MM.1S (cell line): ENCODE results near the gene KDM4B.

ENCODE experiments used
- DNase-seq: peaks from one replicate; pipeline ENCODE4 v3.0.0-alpha.2; 2015
- H2AFZ ChIP-seq: fragments of 300-600 bp; sonication (generic); 2 replicates; pipeline ENCODE4 v1.6.0; 2016; ENCODE audit warnings: antibody characterized with exemption, low read length
- H3F3A ChIP-seq: fragments of 300-600 bp; sonication (generic); 2 replicates; pipeline ENCODE4 v1.6.1; 2016; ENCODE audit warnings: mild to moderate bottlenecking, antibody characterized with exemption, low read length, moderate library complexity, mixed read lengths; ENCODE audit not compliant: insufficient read depth
- H3K27ac ChIP-seq: fragments of 300-600 bp; sonication (generic); 2 replicates; pipeline ENCODE4 v1.5.1; 2016; ENCODE audit warnings: mild to moderate bottlenecking, low read length
- H3K27me3 ChIP-seq: fragments of 300-600 bp; sonication (generic); replicated peaks from 2 replicates; pipeline ENCODE4 v1.6.0; 2016; ENCODE audit warnings: low read length; ENCODE audit not compliant: insufficient read depth
- H3K36me3 ChIP-seq: fragments of 300-600 bp; sonication (generic); replicated peaks from 2 replicates; pipeline ENCODE4 v1.6.1; 2016; ENCODE audit warnings: mild to moderate bottlenecking, low read length, mixed read lengths; ENCODE audit not compliant: insufficient read depth
- H3K4me1 ChIP-seq: fragments of 300-600 bp; sonication (generic); 2 replicates; pipeline ENCODE4 v1.6.1; 2016; ENCODE audit warnings: low read length, mixed read lengths
- H3K4me2 ChIP-seq: fragments of 300-600 bp; sonication (generic); 2 replicates; pipeline ENCODE4 v1.6.0; 2016; ENCODE audit warnings: low read depth, low read length
- H3K4me3 ChIP-seq: fragments of 300-600 bp; sonication (generic); 2 replicates; pipeline ENCODE4 v1.5.1; 2016; ENCODE audit warnings: low read length, mixed read lengths
- H3K79me2 ChIP-seq: fragments of 300-600 bp; sonication (generic); 2 replicates; pipeline ENCODE4 v1.6.1; 2016; ENCODE audit warnings: mixed run types, low read length, mixed read lengths
- H3K9ac ChIP-seq: fragments of 300-600 bp; sonication (generic); 2 replicates; pipeline ENCODE4 v1.6.1; 2016; ENCODE audit warnings: low read length, mixed read lengths
- H3K9me2 ChIP-seq: fragments of 300-600 bp; sonication (generic); replicated peaks from 2 replicates; pipeline ENCODE4 v1.6.1; 2016; ENCODE audit warnings: mild to moderate bottlenecking, low read length, mixed read lengths; ENCODE audit not compliant: insufficient read depth
- H3K9me3 ChIP-seq: fragments of 300-600 bp; sonication (generic); replicated peaks from 2 replicates; pipeline ENCODE4 v1.6.1; 2016; ENCODE audit warnings: mild to moderate bottlenecking, low read length, mixed read lengths; ENCODE audit not compliant: insufficient read depth
- H4K20me1 ChIP-seq: fragments of 300-600 bp; sonication (generic); 2 replicates; pipeline ENCODE4 v1.6.1; 2016; ENCODE audit warnings: mild to moderate bottlenecking, low read length, moderate library complexity, mixed read lengths; ENCODE audit not compliant: insufficient read depth
- CTCF ChIP-seq: fragments of 300-600 bp; sonication (generic); IDR thresholded peaks from 2 replicates; pipeline ENCODE4 v1.5.1; 2016; ENCODE audit warnings: antibody characterized with exemption, low read length, mixed read lengths
- EZH2 ChIP-seq: fragments of 300-600 bp; sonication (generic); optimal IDR thresholded peaks from 2 replicates; pipeline ENCODE3; 2017; ENCODE audit warnings: low read depth, mild to moderate bottlenecking, antibody characterized with exemption, low read length, mixed read lengths
- EZH2phosphoT487 ChIP-seq: fragments of 300-600 bp; sonication (generic); IDR thresholded peaks from 2 replicates; pipeline ENCODE4 v1.6.1; 2018; ENCODE audit warnings: antibody characterized with exemption, low read length

KDM4B gene

GRCh38 chr19:4968462-4969291 lies at the start of gene KDM4B:
TSS of gene KDM4B (plus strand) at chr19:4969113. CDS start at chr19:5032891, 63,778 bp downstream.
- Histone ChIP-seq H3K4me1 (peaks cover 4% of the 10 kb centered on the region; the same call in 1 of the 2 replicates), H3K4me3 (peak within 1 kb of the TSS; percentile 68), H4K20me1 (peaks cover 22% of the 10 kb centered on the region), H3K27me3 (no peaks in the 10 kb centered on the region), H3K9ac (peak within 1 kb of the TSS; percentile 67; the same call in 1 of the 2 replicates), H3F3A (peaks cover 14% of the 10 kb centered on the region), H2AFZ (peak within 1 kb of the TSS; percentile 76; the same call in 1 of the 2 replicates), H3K27ac (no peak within 1 kb of the TSS), H3K9me2 (no peaks in the 10 kb centered on the region), H3K9me3 (no peaks in the 10 kb centered on the region), H3K79me2 (peaks cover 43% of the 10 kb centered on the region), H3K4me2 (peak within 1 kb of the TSS; percentile 92), H3K36me3 (no peaks in the 10 kb centered on the region)
- peak; percentile 100 for DNase-seq
- TF ChIP-seq EZH2 (no peak), CTCF (no peak), EZH2phosphoT487 (no peak)

- no peak overlapping the region for H2AFZ ChIP-seq
- no peak for DNase-seq
- no peaks in the 10 kb centered on the region for H3K27me3 ChIP-seq
- H3K9ac ChIP-seq: no peak overlapping the region
- H3K79me2 ChIP-seq: peaks cover 95% of the 10 kb centered on the region
- H3K9me3 ChIP-seq: no peaks in the 10 kb centered on the region
- peaks cover 19% of the 10 kb centered on the region for H4K20me1 ChIP-seq
- H3K36me3 ChIP-seq: peaks cover 10% of the 10 kb centered on the region; the same call in 1 of the 2 replicates
- no peaks in the 10 kb centered on the region for H3K9me2 ChIP-seq
- H3K4me3 ChIP-seq: no peak overlapping the region
- H3F3A ChIP-seq: no peaks in the 10 kb centered on the region; the same call in 1 of the 2 replicates
- no peak for TF ChIP-seq EZH2phosphoT487
- no peak for TF ChIP-seq CTCF
- TF ChIP-seq EZH2: no peak
- no peaks in the 10 kb centered on the region for H3K4me1 ChIP-seq
- H3K27ac ChIP-seq: no peak overlapping the region
- no peak overlapping the region for H3K4me2 ChIP-seq
Observed at GRCh38 chr19:4922530-4923275, 46.2 kb upstream of the KDM4B start.

- Histone ChIP-seq H3K79me2 (peaks cover 95% of the 10 kb centered on the region), H3K4me3 (no peak overlapping the region), H2AFZ (no peak overlapping the region), H3K36me3 (peaks cover 10% of the 10 kb centered on the region; the same call in 1 of the 2 replicates), H3K4me1 (no peaks in the 10 kb centered on the region), H3K9me2 (no peaks in the 10 kb centered on the region), H3K9ac (no peak overlapping the region), H4K20me1 (peaks cover 21% of the 10 kb centered on the region), H3K4me2 (no peak overlapping the region), H3K9me3 (no peaks in the 10 kb centered on the region), H3K27ac (no peak overlapping the region), H3K27me3 (no peaks in the 10 kb centered on the region), H3F3A (no peaks in the 10 kb centered on the region; the same call in 1 of the 2 replicates)
- TF ChIP-seq EZH2phosphoT487 (no peak), CTCF (no peak), EZH2 (no peak)
- no peak for DNase-seq
Observed at GRCh38 chr19:4923276-4923747, 45.6 kb upstream of the KDM4B start.
